ENCODE data around the gene MLEC.

- TF ChIP-seq SNAI2 (CRISPR knock-in tag; IDR thresholded peaks at IDR 0.05) (no peak), PATZ1 (CRISPR knock-in tag; IDR thresholded peaks at IDR 0.05; ENCODE audit: borderline replicate concordance) (no peak), TOX (CRISPR knock-in tag; IDR thresholded peaks at IDR 0.05; ENCODE audit: borderline replicate concordance) (no peak), ZFP3 (CRISPR knock-in tag; IDR thresholded peaks at IDR 0.05) (no peak), PPARA (CRISPR knock-in tag; IDR thresholded peaks at IDR 0.05; ENCODE audit: borderline replicate concordance) (no peak), CSDC2 (CRISPR knock-in tag; IDR thresholded peaks at IDR 0.05) (no peak), GLIS3 (CRISPR knock-in tag; IDR thresholded peaks at IDR 0.05) (no peak), TSHZ2 (CRISPR knock-in tag; IDR thresholded peaks at IDR 0.05) (no peak), ZNF8 (CRISPR knock-in tag; IDR thresholded peaks at IDR 0.05) (no peak), ZNF70 (CRISPR knock-in tag; IDR thresholded peaks at IDR 0.05) (no peak), POU6F1 (CRISPR knock-in tag; IDR thresholded peaks at IDR 0.05; ENCODE audit: borderline replicate concordance, low read depth) (no peak), ARNTL (CRISPR knock-in tag; IDR thresholded peaks at IDR 0.05; ENCODE audit: borderline replicate concordance, low read depth) (no peak), ZC3H10 (CRISPR knock-in tag; IDR thresholded peaks at IDR 0.05) (no peak)
Observed at GRCh38 chr12:120726961-120727360, 40.0 kb downstream of the MLEC start.

Data from SK-N-SH treated with all-trans-retinoic acid at 6 μM for 48 hours (cell line).